OCI-LY7 (cell line): ENCODE data around the gene S100A2. TPM values are rescaled to one million over a fixed set of nuclear protein-coding genes. Genes with fewer than 3 reads are reported as not detected.
"Not testable (repeated sequence)": the region's sequence is repeated elsewhere in the genome, so short reads cannot be mapped to it uniquely, and the experiment has no call there.

Source experiments
- BruUV-seq: library from RNA; stranded (reverse); fragments of 400-500 nt; replicated peaks from 2 replicates; lab custom pipeline; 2021; lab: Mats Ljungman, UMichigan
- CTCF ChIA-PET: fragments of 300-600 bp; sonication (Branson Sonifier 250); formaldehyde crosslinking; loops from one replicate; lab custom pipeline; 2022; ENCODE audit warnings: antibody characterized with exemption; ENCODE audit not compliant: unreplicated experiment; lab: Charles Lee
- POLR2A ChIA-PET: fragments of 300-600 bp; sonication (Branson Sonifier 250); formaldehyde crosslinking; loops from one replicate; lab custom pipeline; 2022; ENCODE audit warnings: antibody characterized with exemption; lab: Charles Lee
- DNase-seq: peaks from one replicate; pipeline ENCODE4 v3.0.0-alpha.2; 2015; ENCODE audit warnings: low spot score
- H2AFZ ChIP-seq: fragments of 200-600 bp; sonication (generic), shearing (Covaris generic); 2 replicates; pipeline ENCODE4 v1.6.1; 2014; ENCODE audit warnings: mild to moderate bottlenecking, antibody characterized with exemption, low read length, moderate library complexity
- H3K27ac ChIP-seq: fragments of 200-600 bp; sonication (generic); 2 replicates; pipeline ENCODE4 v1.5.1; 2014; ENCODE audit warnings: mixed run types, low read depth, mild to moderate bottlenecking, moderate library complexity, low read length, inconsistent platforms; ENCODE audit not compliant: poor library complexity, severe bottlenecking
- H3K36me3 ChIP-seq: fragments of 200-600 bp; sonication (generic); 2 replicates; pipeline ENCODE4 v1.6.1; 2014; ENCODE audit warnings: mild to moderate bottlenecking, antibody characterized with exemption, low read length, moderate library complexity, mixed read lengths; ENCODE audit not compliant: insufficient read depth
- H3K4me1 ChIP-seq: fragments of 200-600 bp; sonication (generic); 2 replicates; pipeline ENCODE4 v1.5.1; 2014; ENCODE audit warnings: mild to moderate bottlenecking, low read length; ENCODE audit not compliant: insufficient read depth, poor library complexity, severe bottlenecking
- H3K4me2 ChIP-seq: fragments of 200-600 bp; sonication (generic); 2 replicates; pipeline ENCODE4 v1.6.1; 2014; ENCODE audit warnings: mild to moderate bottlenecking, low read length
- H3K4me3 ChIP-seq: fragments of 200-600 bp; sonication (generic); 2 replicates; pipeline ENCODE4 v1.5.1; 2014; ENCODE audit warnings: mild to moderate bottlenecking, low read depth, low read length; ENCODE audit not compliant: poor library complexity, severe bottlenecking
- H3K79me2 ChIP-seq: fragments of 200-600 bp; sonication (generic); 2 replicates; pipeline ENCODE4 v1.6.1; 2016; ENCODE audit warnings: low read depth, mild to moderate bottlenecking, low read length, moderate library complexity, mixed read lengths; ENCODE audit not compliant: insufficient read depth
- H3K9me2 ChIP-seq: fragments of 200-600 bp; sonication (generic); 2 replicates; pipeline ENCODE4 v1.6.1; 2016; ENCODE audit warnings: mild to moderate bottlenecking, low read length, mixed read lengths; ENCODE audit not compliant: insufficient read depth
- H3K9me3 ChIP-seq: fragments of 200-600 bp; sonication (generic); 2 replicates; pipeline ENCODE4 v1.6.1; 2014; ENCODE audit warnings: mild to moderate bottlenecking, mixed run types, low read length, mixed read lengths
- H4K20me1 ChIP-seq: fragments of 200-600 bp; sonication (generic); 2 replicates; pipeline ENCODE4 v1.6.1; 2014; ENCODE audit warnings: mild to moderate bottlenecking, antibody characterized with exemption, low read length, moderate library complexity, mixed read lengths; ENCODE audit not compliant: insufficient read depth
- CTCF ChIP-seq: fragments of 200-600 bp; sonication (generic); conservative IDR thresholded peaks from 2 replicates; pipeline ENCODE4 v1.5.1; 2014; ENCODE audit warnings: mild to moderate bottlenecking, antibody characterized with exemption, low read length, moderate library complexity, mixed read lengths
- EZH2phosphoT487 ChIP-seq: fragments of 200-600 bp; sonication (generic); IDR thresholded peaks from 2 replicates; pipeline ENCODE4 v1.6.1; 2018; ENCODE audit warnings: low read depth, borderline replicate concordance, mild to moderate bottlenecking, mixed run types, antibody characterized with exemption, low read length, moderate library complexity, mixed read lengths
- intact Hi-C: fragments of 100-400 bp; cut with micrococcal nuclease; formaldehyde crosslinking; loops from one replicate; pipeline ENCODE4 v1.10.0; 2022; ENCODE audit not compliant: unreplicated experiment
- total RNA-seq, 2 experiments: library from RNA; depleted of rRNA in 1 of 2; stranded (reverse); fragments of >200 nt in 1 of 2; shearing (Covaris generic) in 1 of 2; gene quantifications; 2 replicates each; pipeline ENCODE4 v1.2.3, GENCODE V29; 2014 to 2022

Gene S100A2
- total RNA-seq, 2 experiments from 2014 or later = 1.4 TPM; not detected in 1

GRCh38 chr1:153577624-153578051, 12.0 kb upstream of the S100A2 start:
- Histone ChIP-seq H3K36me3 (no peaks in the 10 kb centered on the region), H3K79me2 (no peaks in the 10 kb centered on the region), H2AFZ (no peak overlapping the region), H3K9me3 (no peaks in the 10 kb centered on the region), H3K4me3 (no peak overlapping the region), H3K4me2 (no peak overlapping the region), H4K20me1 (no peaks in the 10 kb centered on the region), H3K27ac (no peak overlapping the region), H3K9me2 (no peaks in the 10 kb centered on the region), H3K4me1 (peaks cover 3% of the 10 kb centered on the region)
- CTCF ChIA-PET = interaction anchor here (0.5 kb wide), 1 partner anchor 39 kb away, joined by 3 read pairs; no protein-coding TSS in a partner anchor
- intact Hi-C loops = no loop called here
- TF ChIP-seq EZH2phosphoT487 (no peak), CTCF (no peak)
- no peak for DNase-seq
- BruUV-seq = no TSS peak
- POLR2A ChIA-PET = interaction anchor here (0.7 to 2.1 kb wide), 5 partner anchors 13 to 44 kb away, joined by 3 to 6 read pairs (median 4); no protein-coding TSS in a partner anchor

GRCh38 chr1:153577138-153577537, 11.5 kb upstream of the S100A2 start:
- ChIA-PET POLR2A (interaction anchor here (1.2 to 2.1 kb wide), 3 partner anchors 16 to 27 kb away, joined by 3 to 6 read pairs (median 4); no protein-coding TSS in a partner anchor), CTCF (no interaction called here)
- Histone ChIP-seq H3K27ac (no peak overlapping the region), H3K9me2 (no peaks in the 10 kb centered on the region), H3K4me3 (no peak overlapping the region), H3K9me3 (no peaks in the 10 kb centered on the region), H4K20me1 (no peaks in the 10 kb centered on the region), H2AFZ (no peak overlapping the region), H3K4me1 (peaks cover 8% of the 10 kb centered on the region), H3K4me2 (no peak overlapping the region), H3K36me3 (no peaks in the 10 kb centered on the region), H3K79me2 (no peaks in the 10 kb centered on the region)
- no TSS peak for BruUV-seq
- TF ChIP-seq CTCF (no peak), EZH2phosphoT487 (no peak)
- DNase-seq = no peak
- intact Hi-C loops = no loop called here

GRCh38 chr1:153575497-153575896, 9.9 kb upstream of the S100A2 start:
- intact Hi-C loops, H3K9me3 ChIP-seq, H3K4me2 ChIP-seq, H4K20me1 ChIP-seq, POLR2A ChIA-PET, BruUV-seq, H3K4me3 ChIP-seq, H2AFZ ChIP-seq, H3K36me3 ChIP-seq, H3K9me2 ChIP-seq, H3K27ac ChIP-seq, DNase-seq, CTCF ChIA-PET, H3K79me2 ChIP-seq: not testable (repeated sequence)
- H3K4me1 ChIP-seq = peaks cover 13% of the 10 kb centered on the region

- H3K36me3 ChIP-seq, H4K20me1 ChIP-seq, CTCF ChIA-PET, intact Hi-C loops, H3K79me2 ChIP-seq, H3K9me2 ChIP-seq, H3K4me3 ChIP-seq, H2AFZ ChIP-seq, POLR2A ChIA-PET, DNase-seq, H3K27ac ChIP-seq, H3K9me3 ChIP-seq, H3K4me2 ChIP-seq, BruUV-seq: not testable (repeated sequence)
- H3K4me1 ChIP-seq = peaks cover 13% of the 10 kb centered on the region
Observed at GRCh38 chr1:153575081-153575491, 9.4 kb upstream of the S100A2 start.
